Cardiac septum (tissue), 1 donor: ENCODE measurements around the gene PPEF2. TPM values are rescaled to one million over a fixed set of nuclear protein-coding genes. Genes with fewer than 3 reads are reported as not detected.
"Not testable (repeated sequence)": the region's sequence is repeated elsewhere in the genome, so short reads cannot be mapped to it uniquely, and the experiment has no call there.

ENCODE experiments used
- DNase-seq: peaks from one replicate; pipeline ENCODE4 v3.0.0-alpha.2; 2020; ENCODE audit warnings: low spot score
- intact Hi-C: fragments of 100-400 bp; cut with DNase I; formaldehyde crosslinking; loops from one replicate; pipeline ENCODE4 v1.14.0; 2022
- long read RNA-seq: library from polyadenylated mRNA; unstranded; transcript quantifications from one replicate; pipeline ENCODE4 v2.0.0, GENCODE V29; 2021
- total RNA-seq: library from RNA; stranded (reverse); fragmentation: NEBNext Ultra II Directional; extraction: Animal tissue kit (Norgen Biotek cat#: 25700); gene quantifications from one replicate; pipeline ENCODE4 v1.2.1, GENCODE V29; 2021
- donor health status: DM: no; HTN: no; CAD: no.

PPEF2 gene, protein sequence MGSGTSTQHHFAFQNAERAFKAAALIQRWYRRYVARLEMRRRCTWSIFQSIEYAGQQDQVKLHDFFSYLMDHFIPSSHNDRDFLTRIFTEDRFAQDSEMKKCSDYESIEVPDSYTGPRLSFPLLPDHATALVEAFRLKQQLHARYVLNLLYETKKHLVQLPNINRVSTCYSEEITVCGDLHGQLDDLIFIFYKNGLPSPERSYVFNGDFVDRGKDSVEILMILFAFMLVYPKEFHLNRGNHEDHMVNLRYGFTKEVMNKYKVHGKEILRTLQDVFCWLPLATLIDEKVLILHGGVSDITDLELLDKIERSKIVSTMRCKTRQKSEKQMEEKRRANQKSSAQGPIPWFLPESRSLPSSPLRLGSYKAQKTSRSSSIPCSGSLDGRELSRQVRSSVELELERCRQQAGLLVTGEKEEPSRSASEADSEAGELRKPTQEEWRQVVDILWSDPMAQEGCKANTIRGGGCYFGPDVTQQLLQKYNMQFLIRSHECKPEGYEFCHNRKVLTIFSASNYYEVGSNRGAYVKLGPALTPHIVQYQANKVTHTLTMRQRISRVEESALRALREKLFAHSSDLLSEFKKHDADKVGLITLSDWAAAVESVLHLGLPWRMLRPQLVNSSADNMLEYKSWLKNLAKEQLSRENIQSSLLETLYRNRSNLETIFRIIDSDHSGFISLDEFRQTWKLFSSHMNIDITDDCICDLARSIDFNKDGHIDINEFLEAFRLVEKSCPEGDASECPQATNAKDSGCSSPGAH
- not detected for total RNA-seq
- long read RNA-seq = 0 reads

- no peak for DNase-seq
- intact Hi-C loops = no loop called here
Measured at GRCh38 chr4:75902352-75902751, at the start of gene PPEF2. Gene PPEF2, minus strand, starts transcription at chr4:75902452. Its CDS starts 6,127 bp downstream, at chr4:75896325.

DNA sequence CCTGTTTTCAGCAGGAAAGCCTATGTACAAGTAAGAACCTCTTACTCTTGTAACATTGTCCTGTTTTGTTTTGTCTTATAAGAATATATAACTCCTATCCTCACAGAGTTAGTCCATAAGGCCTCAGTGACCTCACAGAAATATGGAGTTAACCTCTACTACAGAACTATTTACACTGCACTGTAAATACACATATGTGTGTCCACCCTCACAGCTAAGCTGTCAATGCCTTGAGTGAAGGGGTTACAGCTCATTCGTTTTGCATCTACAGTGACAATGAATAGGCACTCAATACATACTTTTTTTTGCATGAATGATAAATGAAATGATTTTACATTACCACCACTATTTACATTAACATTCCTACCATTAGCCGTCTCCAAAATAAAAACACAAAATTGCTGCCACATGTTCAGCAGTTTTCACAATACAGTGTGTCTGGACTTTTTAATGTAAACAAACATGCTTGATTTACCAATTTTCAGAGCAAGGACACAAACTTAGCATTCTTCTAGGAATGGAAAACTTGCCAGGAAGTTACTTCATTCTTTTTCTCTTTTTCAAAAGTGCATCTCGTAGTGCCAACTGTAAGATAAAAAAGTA is 48.1 kb upstream of the PPEF2 start:
- intact Hi-C loops = no loop called here
- no peak for DNase-seq

GRCh38 chr4:75948822-75949444 is 46.7 kb upstream of the PPEF2 start:
- intact Hi-C loops = no loop called here
- no peak for DNase-seq

DNA sequence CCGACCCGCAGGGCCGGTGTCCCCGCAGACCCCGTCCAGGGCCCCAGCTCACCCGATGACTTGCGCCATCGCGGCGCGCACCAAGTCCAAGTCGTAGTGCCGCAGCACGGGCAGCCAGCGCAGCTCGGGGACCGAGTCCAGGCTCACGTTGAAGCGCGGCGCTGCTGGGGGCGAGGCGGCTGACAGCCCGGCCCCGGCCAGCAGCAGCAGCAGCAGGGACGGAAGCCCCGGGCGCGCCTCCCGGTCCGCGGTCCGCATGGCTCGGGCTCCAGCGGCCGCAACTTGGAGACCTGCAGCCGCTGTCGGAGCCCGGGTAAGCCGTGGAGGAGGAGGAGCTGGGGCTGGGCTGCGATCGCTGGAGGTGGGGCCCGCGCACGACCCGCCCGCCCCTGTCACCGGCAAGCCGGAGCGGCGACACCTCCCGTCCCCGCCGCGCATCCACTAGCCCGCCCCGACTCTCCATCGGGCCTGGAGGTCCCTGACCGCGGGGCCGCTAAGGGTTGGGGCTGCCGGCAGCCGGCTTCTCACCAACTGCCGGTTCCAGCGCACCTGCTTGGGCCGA is 38.5 kb upstream of the PPEF2 start, which contains the start of gene NAAA:
TSS of gene NAAA (minus strand) at position 322 of the 562 bp plus-strand sequence. CDS start at position 258, 64 bp downstream.
- peak; percentile 92 for DNase-seq
- intact Hi-C loops = no loop called here

GRCh38 chr4:75939890-75940691 is 37.8 kb upstream of the PPEF2 start:
- DNase-seq = peak; percentile 87
- intact Hi-C loops = no loop called here

GRCh38 chr4:75935628-75936027 is 33.4 kb upstream of the PPEF2 start:
- intact Hi-C loops = no loop called here
- DNase-seq = no peak

DNA sequence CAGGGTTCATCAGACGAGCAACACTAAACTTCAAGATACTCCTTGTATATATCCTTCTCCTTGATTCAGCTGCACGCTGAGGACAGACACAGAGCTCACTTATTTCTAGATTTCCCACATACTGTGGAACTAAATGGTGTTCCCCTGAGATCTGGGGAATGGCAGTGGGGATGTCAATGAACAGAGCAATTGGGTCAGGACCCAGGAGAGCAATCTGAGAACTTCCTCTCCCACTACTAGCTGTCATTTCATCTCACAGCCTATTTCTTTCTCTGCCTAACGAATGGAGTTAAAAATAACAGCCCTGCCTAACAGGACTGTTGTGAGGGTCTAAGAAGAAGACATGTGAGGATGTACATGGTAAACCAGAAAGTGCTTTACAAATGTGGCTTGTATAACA is 27.9 kb upstream of the PPEF2 start:
- intact Hi-C loops = no loop called here
- no peak for DNase-seq

- DNase-seq, intact Hi-C loops: not testable (repeated sequence)
Measured at GRCh38 chr4:75924916-75925315, 22.7 kb upstream of the PPEF2 start.

GRCh38 chr4:75924309-75924827 is 22.1 kb upstream of the PPEF2 start:
- intact Hi-C loops = no loop called here
- no peak for DNase-seq

DNA sequence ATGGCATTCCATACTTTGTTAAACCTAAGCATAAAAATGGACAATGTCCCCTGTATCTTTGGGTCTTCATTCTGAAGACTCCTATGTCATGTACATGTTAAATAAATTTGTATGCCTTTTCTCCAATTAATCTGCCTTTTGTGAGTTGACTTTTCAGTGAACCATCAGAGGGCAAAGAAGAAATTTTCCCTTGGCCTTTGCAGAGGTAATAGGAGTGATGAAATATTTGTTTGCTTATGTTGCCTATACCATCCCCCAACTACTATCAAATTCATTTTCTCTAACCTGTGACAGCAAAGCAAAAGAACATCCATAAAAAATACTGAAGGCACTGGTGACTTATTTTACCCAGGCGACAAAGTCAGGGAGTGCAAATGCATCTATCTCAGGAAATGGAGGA is 20.3 kb upstream of the PPEF2 start:
- intact Hi-C loops = no loop called here
- DNase-seq = no peak

GRCh38 chr4:75921910-75922309 is 19.7 kb upstream of the PPEF2 start:
- intact Hi-C loops = no loop called here
- no peak for DNase-seq

GRCh38 chr4:75920327-75920726 is 18.1 kb upstream of the PPEF2 start:
- intact Hi-C loops = no loop called here
- DNase-seq = no peak

DNA sequence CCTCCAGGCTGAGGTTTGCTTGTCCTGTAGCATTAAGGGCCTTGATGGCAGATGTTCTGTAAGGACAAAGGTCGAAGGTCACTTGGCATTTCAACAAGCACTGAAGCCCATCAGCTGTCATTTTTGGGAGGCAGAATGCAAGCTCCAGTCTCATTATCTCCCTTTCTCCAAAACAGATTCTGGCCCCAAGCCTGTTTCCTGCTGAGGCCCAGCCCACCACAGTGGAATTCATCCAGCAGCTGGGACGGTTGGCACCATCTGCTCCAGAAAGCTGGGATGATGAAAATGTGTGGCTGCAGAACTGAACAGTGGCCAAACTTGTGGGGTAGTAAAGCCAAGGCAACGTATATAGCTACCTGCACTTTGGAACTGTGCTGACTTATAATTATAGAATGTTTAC is 17.7 kb upstream of the PPEF2 start:
- DNase-seq = no peak
- intact Hi-C loops = no loop called here

- intact Hi-C loops = no loop called here
- DNase-seq = no peak
Measured at GRCh38 chr4:75916091-75916661, 13.9 kb upstream of the PPEF2 start.

DNA sequence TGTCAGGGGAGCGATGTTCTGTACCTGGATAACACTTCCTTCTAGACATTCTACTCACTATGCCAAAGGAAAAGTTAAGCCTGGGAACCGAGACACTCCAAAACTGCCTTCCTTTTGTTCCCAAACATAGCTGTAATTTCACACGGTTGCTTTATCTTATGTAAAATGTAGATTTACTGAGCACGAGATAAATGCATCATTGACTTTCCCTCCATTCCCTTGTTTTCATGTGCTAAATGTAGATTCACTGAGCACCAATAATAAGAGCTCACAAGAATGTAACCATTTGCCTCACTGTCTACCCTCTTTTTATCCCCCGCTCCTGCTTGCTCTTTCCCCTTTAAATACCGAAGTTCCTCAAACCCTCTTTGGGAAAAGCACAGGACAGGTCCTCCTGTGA is 10.7 kb upstream of the PPEF2 start:
- no peak for DNase-seq
- intact Hi-C loops = no loop called here

- intact Hi-C loops, DNase-seq: not testable (repeated sequence)
Measured at GRCh38 chr4:75910831-75911230, 8.6 kb upstream of the PPEF2 start.

- no peak for DNase-seq
- intact Hi-C loops = no loop called here
Measured at GRCh38 chr4:75909405-75909804, 7.2 kb upstream of the PPEF2 start.

GRCh38 chr4:75908555-75908954 is 6.3 kb upstream of the PPEF2 start:
- intact Hi-C loops = no loop called here
- DNase-seq = no peak
